ENCODE results near the gene MEGF11. TPM values are rescaled to one million over a fixed set of nuclear protein-coding genes. Genes with fewer than 3 reads are reported as not detected.

The MEGF11 gene
- total RNA-seq, 1 donor from 2014 or later, result 0.06 TPM

GRCh38 chr15:65913631-65914199 is 339.8 kb downstream of the MEGF11 start:
- Mint-ChIP-seq H3K27ac (no peak overlapping the region), H3K36me3 (peaks cover 3% of the 10 kb centered on the region), H3K4me3 (no peak overlapping the region), H3K4me1 (peaks cover 12% of the 10 kb centered on the region), H3K27me3 (ENCODE audit: insufficient read depth, low read depth) (peaks cover 7% of the 10 kb centered on the region), H3K9me3 (no peaks in the 10 kb centered on the region)
- H3K9me3 ChIP-seq (ENCODE audit: low read depth), result no peaks in the 10 kb centered on the region
- H2AFZ ChIP-seq (replicated peaks), result no peak overlapping the region
- no peak overlapping the region for H3K9ac ChIP-seq
- no peaks in the 10 kb centered on the region for H3K36me3 ChIP-seq
- TF ChIP-seq EZH2 (IDR thresholded peaks at IDR 0.05) (no peak), CTCF (IDR thresholded peaks at IDR 0.05) (no peak), EZH2phosphoT487 (IDR thresholded peaks at IDR 0.05) (no peak)
- no peaks in the 10 kb centered on the region for H4K20me1 ChIP-seq (ENCODE audit: low read depth)
- no peak for DNase-seq (ENCODE audit: low spot score)
- H3K27ac ChIP-seq, result no peak overlapping the region
- no peak overlapping the region for H3K4me2 ChIP-seq
- no peaks in the 10 kb centered on the region for H3K79me2 ChIP-seq (ENCODE audit: low read depth)
- no peaks in the 10 kb centered on the region for H3K27me3 ChIP-seq
- no peaks in the 10 kb centered on the region for H3F3A ChIP-seq (ENCODE audit: low read depth)
- peaks cover 12% of the 10 kb centered on the region for H3K4me1 ChIP-seq
- no peak overlapping the region for H3K4me3 ChIP-seq

GRCh38 chr15:65912235-65912634 is 341.3 kb downstream of the MEGF11 start:
- no peaks in the 10 kb centered on the region for H3K9me3 Mint-ChIP-seq

GRCh38 chr15:65910341-65910740 is 343.2 kb downstream of the MEGF11 start:
- H3K9me3 Mint-ChIP-seq, result no peaks in the 10 kb centered on the region
- no peak overlapping the region for H3K27ac ChIP-seq
- no peak overlapping the region for H3K4me2 ChIP-seq
- no peak overlapping the region for H3K9ac ChIP-seq
- H3K4me1 ChIP-seq, result no peaks in the 10 kb centered on the region
- TF ChIP-seq EZH2 (IDR thresholded peaks at IDR 0.05) (no peak), EZH2phosphoT487 (IDR thresholded peaks at IDR 0.05) (no peak), CTCF (IDR thresholded peaks at IDR 0.05) (no peak)
- no peak for DNase-seq (ENCODE audit: low spot score)
- H3K9me3 ChIP-seq (ENCODE audit: low read depth), result no peaks in the 10 kb centered on the region
- no peak overlapping the region for H2AFZ ChIP-seq (replicated peaks)
- H3K27me3 Mint-ChIP-seq (ENCODE audit: insufficient read depth, low read depth), result peaks cover 4% of the 10 kb centered on the region
- no peaks in the 10 kb centered on the region for H3K36me3 ChIP-seq
- H3K4me1 Mint-ChIP-seq, result no peaks in the 10 kb centered on the region
- H3K4me3 ChIP-seq, result no peak overlapping the region
- H3F3A ChIP-seq (ENCODE audit: low read depth), result no peaks in the 10 kb centered on the region
- no peak overlapping the region for H3K27ac Mint-ChIP-seq
- peaks cover 9% of the 10 kb centered on the region for H3K36me3 Mint-ChIP-seq
- no peak overlapping the region for H3K4me3 Mint-ChIP-seq
- no peaks in the 10 kb centered on the region for H3K27me3 ChIP-seq
- H4K20me1 ChIP-seq (ENCODE audit: low read depth), result no peaks in the 10 kb centered on the region
- no peaks in the 10 kb centered on the region for H3K79me2 ChIP-seq (ENCODE audit: low read depth)

More at GRCh38 chr15:65912235-65912634, 341.3 kb downstream of the MEGF11 start:
- H3K36me3 ChIP-seq, result no peaks in the 10 kb centered on the region
- H3K4me2 ChIP-seq, result no peak overlapping the region
- H3K27me3 Mint-ChIP-seq (ENCODE audit: insufficient read depth, low read depth), result peaks cover 5% of the 10 kb centered on the region
- peaks cover 12% of the 10 kb centered on the region for H3K4me1 Mint-ChIP-seq
- H3K27ac Mint-ChIP-seq, result no peak overlapping the region
- H4K20me1 ChIP-seq (ENCODE audit: low read depth), result no peaks in the 10 kb centered on the region
- H3K9me3 ChIP-seq (ENCODE audit: low read depth), result no peaks in the 10 kb centered on the region
- no peak for TF ChIP-seq CTCF (IDR thresholded peaks at IDR 0.05)
- TF ChIP-seq EZH2 (IDR thresholded peaks at IDR 0.05), result no peak
- no peak for TF ChIP-seq EZH2phosphoT487 (IDR thresholded peaks at IDR 0.05)
- no peak overlapping the region for H3K4me3 Mint-ChIP-seq
- no peaks in the 10 kb centered on the region for H3K79me2 ChIP-seq (ENCODE audit: low read depth)
- DNase-seq (ENCODE audit: low spot score), result no peak
- no peaks in the 10 kb centered on the region for H3F3A ChIP-seq (ENCODE audit: low read depth)
- H3K27me3 ChIP-seq, result no peaks in the 10 kb centered on the region
- H3K36me3 Mint-ChIP-seq, result peaks cover 5% of the 10 kb centered on the region
- H3K27ac ChIP-seq, result no peak overlapping the region
- H3K4me1 ChIP-seq, result peaks cover 12% of the 10 kb centered on the region
- no peak overlapping the region for H3K9ac ChIP-seq
- no peak overlapping the region for H3K4me3 ChIP-seq
- no peak overlapping the region for H2AFZ ChIP-seq (replicated peaks)

Measured in neural progenitor cell (in vitro differentiated cells).